HFFc6 (cell line): Measurements from ENCODE around the gene SOWAHA. TPM values are rescaled to one million over a fixed set of nuclear protein-coding genes. Genes with fewer than 3 reads are reported as not detected.

Experiments used
- DNase-seq: peaks from one replicate; pipeline ENCODE4 v3.0.0-alpha.2; 2018
- H3K27ac Mint-ChIP-seq: 2 replicates; pipeline ENCODE4 v1.8.0; 2020; ENCODE audit warnings: mild to moderate bottlenecking, mixed read lengths
- H3K27me3 Mint-ChIP-seq: 2 replicates; pipeline ENCODE4 v1.8.0; 2021; ENCODE audit warnings: mild to moderate bottlenecking, moderate library complexity, mixed read lengths; ENCODE audit not compliant: insufficient read depth
- H3K36me3 Mint-ChIP-seq: 2 replicates; pipeline ENCODE4 v1.8.0; 2021; ENCODE audit warnings: low read depth, mixed read lengths
- H3K4me1 Mint-ChIP-seq: 2 replicates; pipeline ENCODE4 v1.8.0; 2020; ENCODE audit warnings: low read depth, mixed read lengths
- H3K4me3 Mint-ChIP-seq: 2 replicates; pipeline ENCODE4 v1.8.0; 2020; ENCODE audit warnings: mild to moderate bottlenecking, moderate library complexity, mixed read lengths
- H3K9me3 Mint-ChIP-seq: 2 replicates; pipeline ENCODE4 v1.8.0; 2020; ENCODE audit warnings: mild to moderate bottlenecking, mixed read lengths
- CTCF ChIP-seq: fragments of 200-600 bp; sonication (generic); IDR thresholded peaks from 2 replicates; pipeline ENCODE4 v1.5.0; 2021; ENCODE audit warnings: antibody characterized with exemption, mild to moderate bottlenecking
- total RNA-seq, 6 experiments: library from RNA; stranded (reverse); fragmentation: NEBNext Ultra II Directional; extraction: Animal tissue kit (Norgen Biotek cat#: 25700); gene quantifications; 2 replicates in 1 of 6; 3 replicates in 5 of 6; pipeline ENCODE4 v1.2.3, GENCODE V29; 2021

The SOWAHA gene
- total RNA-seq, 6 experiments from 2014 or later: not detected

- H3K27me3 Mint-ChIP-seq: no peaks in the 10 kb centered on the region
- no peaks in the 10 kb centered on the region for H3K9me3 Mint-ChIP-seq
- TF ChIP-seq CTCF: no peak
- DNase-seq: no peak
- H3K4me3 Mint-ChIP-seq: no peak overlapping the region
- H3K36me3 Mint-ChIP-seq: no peaks in the 10 kb centered on the region
- H3K4me1 Mint-ChIP-seq: peaks cover 57% of the 10 kb centered on the region
- no peak overlapping the region; the same call in 1 of the 2 replicates for H3K27ac Mint-ChIP-seq
These were observed 38.2 kb upstream of the SOWAHA start for GRCh38 chr5:132774896-132775295.

- DNase-seq: no peak
- H3K27me3 Mint-ChIP-seq: no peaks in the 10 kb centered on the region
- peaks cover 57% of the 10 kb centered on the region for H3K4me1 Mint-ChIP-seq
- peak overlapping the region; percentile 90 for H3K4me3 Mint-ChIP-seq
- H3K36me3 Mint-ChIP-seq: no peaks in the 10 kb centered on the region
- H3K27ac Mint-ChIP-seq: peak overlapping the region; percentile 36; the same call in 1 of the 2 replicates
- no peaks in the 10 kb centered on the region for H3K9me3 Mint-ChIP-seq
- no peak for TF ChIP-seq CTCF
These were observed 37.6 kb upstream of the SOWAHA start for GRCh38 chr5:132775476-132775961.

GRCh38 chr5:132776131-132776937 is 36.8 kb upstream of the SOWAHA start:
- no peak for DNase-seq
- no peaks in the 10 kb centered on the region for H3K36me3 Mint-ChIP-seq
- H3K27me3 Mint-ChIP-seq: no peaks in the 10 kb centered on the region
- peaks cover 63% of the 10 kb centered on the region for H3K4me1 Mint-ChIP-seq
- no peaks in the 10 kb centered on the region for H3K9me3 Mint-ChIP-seq
- H3K27ac Mint-ChIP-seq: peak overlapping the region; percentile 70
- peak overlapping the region; percentile 90 for H3K4me3 Mint-ChIP-seq
- TF ChIP-seq CTCF: no peak

GRCh38 chr5:132776938-132777208 is 36.2 kb upstream of the SOWAHA start:
- Mint-ChIP-seq H3K4me1 (peaks cover 68% of the 10 kb centered on the region), H3K27me3 (no peaks in the 10 kb centered on the region), H3K4me3 (no peak overlapping the region), H3K9me3 (no peaks in the 10 kb centered on the region), H3K36me3 (no peaks in the 10 kb centered on the region), H3K27ac (no peak overlapping the region)
- DNase-seq: no peak
- TF ChIP-seq CTCF: no peak

GRCh38 chr5:132777209-132778069 is 35.7 kb upstream of the SOWAHA start, which contains the start of gene SEPTIN8:
Gene SEPTIN8 (minus strand): TSS chr5:132777239. CDS start chr5:132777137, 102 bp downstream.
- Mint-ChIP-seq H3K27me3 (no peaks in the 10 kb centered on the region), H3K27ac (peak within 1 kb of the TSS; percentile 70), H3K36me3 (no peaks in the 10 kb centered on the region), H3K4me3 (peak within 1 kb of the TSS; percentile 90), H3K9me3 (no peaks in the 10 kb centered on the region), H3K4me1 (peaks cover 68% of the 10 kb centered on the region)
- DNase-seq: no peak
- no peak for TF ChIP-seq CTCF
